Activated CD8-positive, alpha-beta memory T cell treated with anti-CD3 and anti-CD28 coated beads for 24 hours (primary cell): ENCODE results near the gene MGARP.

Experiments used
- DNase-seq: peaks from one replicate; pipeline ENCODE4 v3.0.0-alpha.2; 2020

Gene MGARP

GRCh38 chr4:139242511-139243051 lies 37.4 kb downstream of the MGARP start:
- DNase-seq: no peak

GRCh38 chr4:139241784-139242151 lies 38.3 kb downstream of the MGARP start:
- no peak for DNase-seq

DNA sequence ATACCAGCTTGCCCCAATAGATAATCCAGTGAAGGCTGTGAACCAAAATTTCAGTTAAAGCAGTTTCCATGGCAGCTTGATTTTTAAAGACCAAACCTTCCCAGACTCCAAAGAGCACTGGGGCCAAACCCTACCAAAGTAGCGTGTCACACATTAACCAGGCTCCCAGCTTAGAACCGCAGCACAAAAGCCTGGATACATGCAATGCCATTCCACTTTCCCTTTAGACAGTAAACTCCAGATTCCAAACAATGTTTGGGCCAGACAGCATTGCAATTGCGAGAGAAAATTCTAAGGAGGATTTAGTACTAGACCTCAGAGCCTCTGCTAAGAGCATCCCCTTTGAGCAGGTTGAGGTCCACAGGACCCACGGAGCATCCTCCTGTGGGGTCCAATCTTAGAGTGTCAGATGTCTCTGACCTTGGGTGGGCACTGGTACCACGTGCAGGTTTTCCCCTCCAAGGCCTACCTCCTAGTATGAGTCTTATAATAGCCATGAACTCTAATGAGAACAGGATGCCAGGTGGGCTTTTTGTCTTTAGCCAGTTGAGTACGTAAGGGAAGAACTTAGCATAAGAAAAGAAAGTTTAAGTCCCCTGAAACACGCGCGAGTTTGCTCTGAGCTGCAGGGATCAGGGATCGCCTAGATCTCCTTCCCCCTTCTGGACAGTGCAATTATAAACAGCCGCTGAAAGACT lies 38.8 kb downstream of the MGARP start:
- DNase-seq: no peak

DNA sequence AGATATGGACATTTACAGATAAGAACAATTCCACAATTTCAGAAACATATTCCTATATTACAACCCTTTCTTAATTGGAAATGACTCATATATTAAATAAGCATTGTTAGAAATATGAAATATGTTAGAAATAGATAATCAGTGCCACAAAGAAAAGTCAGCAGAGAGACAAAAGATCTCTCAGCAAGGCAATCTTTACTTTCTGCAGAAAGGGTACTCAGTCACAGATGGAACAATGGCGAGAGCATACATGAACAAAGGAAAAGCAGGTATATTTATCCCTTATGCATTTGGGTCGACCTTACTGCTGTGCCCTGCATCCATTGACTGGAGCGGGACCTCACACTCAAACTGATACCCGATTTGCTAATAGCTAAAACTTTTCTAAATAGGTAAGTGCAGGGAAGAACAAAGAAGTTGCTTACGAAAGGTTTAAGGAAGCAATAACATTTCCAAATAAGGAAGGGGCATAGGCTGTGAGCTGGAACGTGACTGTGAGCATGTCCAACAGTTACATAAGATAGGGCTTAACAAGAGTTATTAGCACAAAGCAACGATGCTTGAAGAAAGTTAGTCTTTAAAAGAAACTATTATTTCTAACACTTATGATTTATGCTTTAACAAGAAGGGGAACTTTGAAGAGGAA lies 40.8 kb downstream of the MGARP start:
- DNase-seq: no peak

DNA sequence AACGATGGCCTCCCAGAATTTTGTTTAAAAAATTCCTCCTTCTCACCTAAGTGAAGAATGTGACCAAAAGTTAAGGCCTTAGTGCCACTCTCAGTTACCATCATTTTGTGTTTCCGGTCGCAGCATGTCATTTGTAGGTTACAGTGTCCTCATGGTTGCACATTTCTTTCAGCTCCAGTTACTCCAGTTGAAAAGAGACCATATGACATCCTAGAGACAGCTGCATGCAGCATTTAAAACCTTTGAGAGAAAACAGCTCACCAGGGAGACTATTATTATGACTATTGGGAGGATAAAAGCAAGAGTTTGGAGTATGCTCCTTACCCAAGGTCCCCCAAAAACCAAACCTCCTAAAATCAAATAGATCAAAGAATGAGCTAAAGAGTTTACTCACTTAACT lies 45.8 kb downstream of the MGARP start:
- no peak for DNase-seq

DNA sequence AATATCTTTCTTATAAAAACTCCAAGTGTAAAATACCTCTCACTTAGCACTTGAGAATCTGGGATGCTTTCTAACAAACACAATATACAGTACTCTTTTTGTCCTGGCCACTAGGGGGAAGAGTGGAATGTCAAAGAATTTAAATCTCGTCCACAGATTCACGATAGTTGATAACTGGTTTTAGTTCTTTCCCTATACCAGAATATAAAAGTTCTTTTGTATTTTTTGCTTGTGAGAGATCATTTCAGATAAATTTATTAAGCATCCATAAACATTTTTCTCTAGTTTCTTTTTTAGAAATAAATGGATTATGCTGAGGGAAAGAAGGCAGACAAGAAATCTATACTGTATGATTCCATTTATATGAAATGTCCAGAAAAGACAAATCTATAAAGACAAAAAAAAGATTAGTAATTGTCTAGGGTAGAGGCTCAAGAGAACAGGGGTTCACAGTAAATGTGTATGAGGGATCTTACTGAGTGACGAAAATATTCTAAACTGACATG lies 50.4 kb downstream of the MGARP start:
- no peak for DNase-seq

DNA sequence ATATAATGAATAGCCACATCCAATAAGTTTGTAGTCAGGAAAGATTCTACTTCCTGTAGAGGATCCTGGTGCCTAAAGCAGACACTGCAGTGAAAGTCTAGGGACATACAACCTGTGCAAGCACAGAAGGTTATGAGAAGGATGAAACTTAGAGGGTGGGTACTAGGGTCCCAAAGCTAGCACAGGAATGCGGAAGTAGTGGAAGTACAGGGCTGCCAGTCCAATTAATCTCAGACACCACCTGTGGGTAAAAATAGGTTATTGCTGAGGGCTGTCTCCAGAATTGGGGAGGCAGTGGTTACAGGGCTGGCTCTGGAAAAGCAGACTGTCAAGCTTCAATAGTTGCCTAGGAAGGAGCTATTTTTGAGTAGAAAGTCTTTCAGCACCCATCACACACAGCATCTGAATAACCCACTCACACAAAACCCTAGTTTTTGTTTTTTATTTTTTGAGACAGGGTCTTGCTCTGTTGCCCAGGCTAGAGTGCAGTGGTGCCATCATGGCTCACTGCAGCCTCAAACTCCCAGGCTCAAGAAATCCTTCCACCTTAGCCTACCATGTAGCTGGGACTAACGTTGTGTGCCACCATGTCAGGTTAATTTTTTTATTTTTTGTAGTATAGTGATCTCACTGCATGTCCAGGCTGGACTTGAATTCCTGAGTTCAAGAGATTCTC lies 52.2 kb downstream of the MGARP start:
- no peak for DNase-seq

GRCh38 chr4:139223682-139224317 lies 56.2 kb downstream of the MGARP start:
- no peak for DNase-seq

GRCh38 chr4:139222215-139222614 lies 57.8 kb downstream of the MGARP start:
- no peak for DNase-seq

- DNase-seq: no peak
Measured at GRCh38 chr4:139221687-139222086, 58.3 kb downstream of the MGARP start.

GRCh38 chr4:139219450-139220055 lies 60.5 kb downstream of the MGARP start:
- no peak for DNase-seq
